Hippocampal formation (tissue), 2 donors: ENCODE data around the gene DEAF1.

Experiments used
- DNase-seq, 2 donors: peaks; one replicate each; lab custom pipeline; 2025; lab: John Stamatoyannopoulos, UW

DEAF1 gene

DNA sequence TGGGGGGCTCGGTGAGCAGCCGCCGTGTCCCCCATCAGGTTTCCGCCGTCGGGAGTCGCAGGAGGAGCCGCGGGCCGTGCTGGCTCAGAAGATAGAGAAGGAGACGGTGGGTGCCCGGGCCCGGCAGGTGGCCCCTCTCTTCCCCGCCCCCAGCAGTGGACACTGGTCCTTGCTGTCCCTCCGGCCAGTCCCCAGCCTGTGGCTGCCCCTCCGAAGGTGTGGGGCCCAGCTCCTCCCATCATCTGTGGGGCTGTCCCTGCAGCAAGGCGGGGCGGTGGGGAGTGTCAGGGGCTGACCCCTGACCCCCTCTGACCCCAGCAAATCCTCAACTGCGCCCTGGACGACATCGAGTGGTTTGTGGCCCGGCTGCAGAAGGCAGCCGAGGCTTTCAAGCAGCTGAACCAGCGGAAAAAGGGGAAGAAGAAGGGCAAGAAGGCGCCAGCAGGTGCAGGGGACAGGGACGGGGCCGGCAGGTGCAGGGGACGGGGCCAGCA lies 26.3 kb upstream of the DEAF1 start:
- no peak for DNase-seq

DNA sequence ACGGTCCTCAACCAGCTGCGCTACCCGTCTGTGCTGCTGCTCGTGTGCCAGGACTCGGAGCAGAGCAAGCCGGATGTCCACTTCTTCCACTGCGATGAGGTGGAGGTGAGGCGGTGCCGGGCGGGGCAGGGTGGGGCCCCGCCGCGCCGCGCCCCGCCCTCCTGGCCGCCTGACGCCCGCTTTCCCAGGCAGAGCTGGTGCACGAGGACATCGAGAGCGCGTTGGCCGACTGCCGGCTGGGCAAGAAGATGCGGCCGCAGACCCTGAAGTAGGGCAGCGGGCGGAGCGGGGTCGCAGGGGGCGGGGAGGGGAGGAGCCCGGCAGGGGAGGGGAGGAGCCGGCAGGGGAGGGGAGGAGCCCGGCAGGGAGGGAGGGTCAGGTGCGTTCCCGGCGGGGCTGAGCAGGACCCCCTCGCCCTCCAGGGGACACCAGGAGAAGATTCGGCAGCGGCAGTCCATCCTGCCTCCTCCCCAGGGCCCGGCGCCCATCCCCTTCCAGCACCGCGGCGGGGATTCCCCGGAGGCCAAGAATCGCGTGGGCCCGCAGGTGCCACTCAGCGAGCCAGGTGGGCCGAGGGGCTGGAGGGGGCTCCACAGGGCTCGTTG lies 25.7 kb upstream of the DEAF1 start:
- DNase-seq = no peak

- no peak for DNase-seq
Observed at GRCh38 chr11:720017-720641, 25.1 kb upstream of the DEAF1 start.

GRCh38 chr11:719214-720016 lies 24.4 kb upstream of the DEAF1 start:
- DNase-seq = no peak

DNA sequence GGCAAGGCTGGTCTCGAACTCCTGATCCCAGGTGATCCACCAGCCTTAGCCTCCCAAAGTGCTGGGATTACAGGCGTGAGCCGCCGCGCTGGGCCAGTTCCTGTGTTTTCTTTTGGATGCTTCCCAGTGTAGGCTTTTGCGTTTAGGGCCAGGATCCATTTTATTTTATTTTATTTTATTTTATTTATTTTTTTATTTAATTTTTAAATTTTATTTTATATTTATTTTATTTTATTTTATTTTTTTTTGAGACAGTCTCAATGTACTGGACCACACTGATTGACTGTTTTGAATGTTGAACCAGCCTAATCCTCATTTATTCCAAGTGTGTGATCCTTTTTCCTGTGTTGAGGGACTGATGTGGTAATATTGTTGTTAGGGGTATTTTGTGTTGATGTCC lies 19.4 kb upstream of the DEAF1 start:
- no peak for DNase-seq

DNA sequence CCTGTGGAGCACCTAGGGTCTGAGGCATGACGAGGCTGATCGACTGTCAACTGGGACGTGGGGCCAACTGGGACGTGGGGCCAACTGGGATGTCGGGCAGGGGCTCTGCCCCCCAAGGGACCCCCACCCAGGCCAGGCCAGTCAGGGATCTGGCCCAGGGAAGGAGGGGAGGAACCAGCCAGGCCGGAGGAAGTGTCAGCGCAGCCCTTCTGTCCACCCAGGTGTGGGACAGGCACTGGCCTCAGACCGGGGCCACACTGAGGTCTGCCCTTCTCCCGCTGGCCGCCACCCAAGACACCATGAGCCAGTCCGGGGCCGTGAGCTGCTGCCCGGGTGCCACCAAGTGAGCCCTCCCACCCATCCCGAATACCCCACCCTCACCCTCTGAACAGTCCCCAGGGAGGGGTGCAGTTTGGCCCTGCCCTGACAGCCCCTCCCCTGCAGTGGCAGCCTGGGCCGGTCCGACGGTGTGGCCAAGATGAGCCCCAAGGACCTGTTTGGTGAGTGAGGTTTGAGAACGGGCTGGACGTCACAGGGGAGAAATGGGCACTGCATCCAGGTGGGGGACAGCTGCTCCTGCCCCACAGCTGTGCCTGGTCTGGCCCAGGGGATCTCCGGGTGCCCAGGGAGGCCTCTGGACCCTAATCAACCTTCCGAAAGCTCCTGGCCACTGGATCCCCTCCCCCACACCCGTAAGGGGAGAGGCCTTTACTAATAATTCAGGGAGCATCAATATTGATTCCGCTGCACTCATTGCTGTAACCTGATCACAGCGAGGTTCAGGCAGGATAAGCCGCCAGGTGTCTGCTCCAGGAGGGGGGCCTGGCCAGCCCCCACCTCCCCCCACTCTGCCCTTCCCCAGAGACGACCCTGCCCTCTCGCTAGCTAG lies 14.3 kb upstream of the DEAF1 start:
- DNase-seq = no peak

GRCh38 chr11:708511-708910 lies 13.5 kb upstream of the DEAF1 start:
- DNase-seq = no peak

- no peak for DNase-seq
Observed at GRCh38 chr11:707817-708420, 12.9 kb upstream of the DEAF1 start.

- no peak for DNase-seq
Observed at GRCh38 chr11:706957-707816, 12.2 kb upstream of the DEAF1 start.

- DNase-seq = no peak
Observed at GRCh38 chr11:706439-706956, 11.5 kb upstream of the DEAF1 start.

DNA sequence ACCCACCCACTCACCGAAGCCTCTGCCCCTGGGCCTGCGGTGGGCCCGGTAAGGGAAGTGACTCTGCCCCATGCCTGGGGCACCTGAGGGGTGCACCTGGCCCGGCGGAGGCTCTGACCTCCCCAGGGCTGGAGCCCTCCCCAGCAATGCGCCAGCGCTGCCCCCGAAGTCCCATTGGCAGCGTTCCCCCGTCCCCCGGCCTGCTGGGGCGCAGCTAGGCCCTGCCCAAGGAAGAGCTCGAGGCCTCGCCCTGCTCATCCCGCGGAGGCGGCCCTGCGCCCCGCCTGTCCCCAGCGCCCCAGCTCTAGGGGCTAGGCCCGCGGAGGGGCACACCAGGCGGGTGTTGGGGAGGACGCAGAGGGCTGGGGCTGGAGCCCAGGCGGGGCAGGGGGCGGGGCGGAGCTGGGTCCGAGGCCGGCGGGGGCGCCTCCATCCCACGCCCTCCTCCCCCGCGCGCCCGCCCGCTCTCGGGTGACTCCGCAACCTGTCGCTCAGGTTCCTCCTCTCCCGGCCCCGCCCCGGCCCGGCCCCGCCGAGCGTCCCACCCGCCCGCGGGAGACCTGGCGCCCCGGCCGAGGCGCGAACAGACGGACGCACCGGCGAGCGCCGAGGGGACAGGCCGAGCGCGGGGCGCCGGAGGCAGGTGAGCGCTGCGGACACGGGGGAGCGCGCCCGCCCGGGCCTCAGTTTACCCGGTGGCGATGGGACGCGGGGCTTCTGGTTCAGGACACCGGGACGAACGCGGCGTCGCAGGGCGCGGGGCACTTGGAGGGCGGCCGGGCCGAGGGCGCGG lies 10.8 kb upstream of the DEAF1 start, which contains the start of gene EPS8L2:
Gene EPS8L2, plus strand, starts transcription at position 586 of the 793 bp plus-strand sequence. CDS start 3,177 bp downstream, outside the sequence.
- DNase-seq = no peak

GRCh38 chr11:704781-705645 lies 10.0 kb upstream of the DEAF1 start:
- DNase-seq = no peak

GRCh38 chr11:704228-704674 lies 9.2 kb upstream of the DEAF1 start:
- no peak for DNase-seq

- DNase-seq = no peak
Observed at GRCh38 chr11:703506-703905, 8.5 kb upstream of the DEAF1 start.

GRCh38 chr11:702462-703461 lies 7.7 kb upstream of the DEAF1 start:
- no peak for DNase-seq

DNA sequence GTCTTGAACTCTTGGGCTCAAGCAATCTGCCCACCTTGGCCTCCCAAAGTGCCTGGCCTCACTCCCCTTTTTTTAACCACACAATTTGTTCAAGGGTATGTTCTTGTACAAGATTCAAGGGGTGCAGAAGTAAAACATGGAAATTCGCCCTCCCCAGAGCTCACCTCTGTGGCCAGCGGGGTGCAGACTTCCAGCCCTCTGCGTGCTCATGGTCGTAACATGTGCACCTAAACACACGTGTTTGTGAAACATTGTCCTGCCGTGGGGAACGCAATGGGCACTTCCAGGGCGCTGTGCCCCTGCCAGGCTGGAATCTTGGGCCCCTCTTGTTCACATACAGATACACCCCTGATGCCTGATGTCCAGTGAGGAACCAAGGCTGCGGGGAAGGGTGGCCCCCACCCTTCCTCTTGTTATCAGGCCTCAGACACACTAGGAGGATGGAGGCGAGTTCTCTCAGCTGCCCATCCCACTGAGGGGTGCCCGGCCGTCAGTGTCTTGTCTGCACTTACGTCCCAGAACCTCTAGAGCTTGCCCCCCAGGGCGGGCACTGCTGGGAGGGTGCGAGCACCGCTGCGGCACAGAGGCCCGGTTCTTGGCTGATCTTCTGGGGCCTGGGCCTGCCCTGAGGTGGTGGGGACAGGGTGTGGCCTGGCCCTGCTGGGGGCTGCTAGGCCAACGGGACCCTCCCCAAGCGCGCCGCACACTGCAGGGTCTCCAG lies 6.9 kb upstream of the DEAF1 start:
- no peak for DNase-seq
